Activated T-cell treated with anti-CD3 and anti-CD28 coated beads for 24 hours (primary cell): Measurements from ENCODE around the gene USP17L30.
"Not testable (repeated sequence)": the region's sequence is repeated elsewhere in the genome, so short reads cannot be mapped to it uniquely, and the experiment has no call there.

Experiments
- DNase-seq: peaks from one replicate; pipeline ENCODE4 v3.0.0-alpha.2; 2020; ENCODE audit warnings: low read depth

USP17L30 gene, protein sequence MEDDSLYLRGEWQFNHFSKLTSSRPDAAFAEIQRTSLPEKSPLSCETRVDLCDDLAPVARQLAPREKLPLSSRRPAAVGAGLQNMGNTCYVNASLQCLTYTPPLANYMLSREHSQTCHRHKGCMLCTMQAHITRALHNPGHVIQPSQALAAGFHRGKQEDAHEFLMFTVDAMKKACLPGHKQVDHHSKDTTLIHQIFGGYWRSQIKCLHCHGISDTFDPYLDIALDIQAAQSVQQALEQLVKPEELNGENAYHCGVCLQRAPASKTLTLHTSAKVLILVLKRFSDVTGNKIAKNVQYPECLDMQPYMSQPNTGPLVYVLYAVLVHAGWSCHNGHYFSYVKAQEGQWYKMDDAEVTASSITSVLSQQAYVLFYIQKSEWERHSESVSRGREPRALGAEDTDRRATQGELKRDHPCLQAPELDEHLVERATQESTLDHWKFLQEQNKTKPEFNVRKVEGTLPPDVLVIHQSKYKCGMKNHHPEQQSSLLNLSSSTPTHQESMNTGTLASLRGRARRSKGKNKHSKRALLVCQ

DNA sequence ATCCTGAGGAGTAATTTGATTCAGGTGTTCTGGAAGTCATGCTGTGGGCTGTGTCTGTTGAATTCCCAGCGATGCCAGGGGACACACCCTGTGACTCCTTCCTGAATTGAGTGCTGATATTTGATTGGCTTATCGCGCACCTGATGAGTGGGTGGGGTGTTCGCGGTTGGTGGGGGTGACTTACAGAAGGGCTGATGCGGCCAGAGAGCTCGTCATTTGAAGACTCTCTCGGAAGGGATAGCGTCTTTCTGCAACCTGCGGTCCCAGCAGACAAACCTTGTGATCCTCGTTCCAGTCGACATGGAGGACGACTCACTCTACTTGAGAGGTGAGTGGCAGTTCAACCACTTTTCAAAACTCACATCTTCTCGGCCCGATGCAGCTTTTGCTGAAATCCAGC lies at the start of gene USP17L30:
Gene USP17L30, plus strand, starts transcription at position 301 of the 400 bp plus-strand sequence. Its CDS starts 0 bp downstream, at position 301.
- not testable (repeated sequence) for DNase-seq

GRCh38 chr4:9324191-9324590 lies 38.7 kb upstream of the USP17L30 start:
- not testable (repeated sequence) for DNase-seq

DNA sequence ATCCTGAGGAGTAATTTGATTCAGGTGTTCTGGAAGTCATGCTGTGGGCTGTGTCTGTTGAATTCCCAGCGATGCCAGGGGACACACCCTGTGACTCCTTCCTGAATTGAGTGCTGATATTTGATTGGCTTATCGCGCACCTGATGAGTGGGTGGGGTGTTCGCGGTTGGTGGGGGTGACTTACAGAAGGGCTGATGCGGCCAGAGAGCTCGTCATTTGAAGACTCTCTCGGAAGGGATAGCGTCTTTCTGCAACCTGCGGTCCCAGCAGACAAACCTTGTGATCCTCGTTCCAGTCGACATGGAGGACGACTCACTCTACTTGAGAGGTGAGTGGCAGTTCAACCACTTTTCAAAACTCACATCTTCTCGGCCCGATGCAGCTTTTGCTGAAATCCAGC lies 38.1 kb upstream of the USP17L30 start, which contains the start of gene USP17L24:
Gene USP17L24, plus strand, starts transcription at position 301 of the 400 bp plus-strand sequence. Its CDS starts 0 bp downstream, at position 301.
- DNase-seq: not testable (repeated sequence)

- DNase-seq: not testable (repeated sequence)
These were observed 33.3 kb upstream of the USP17L30 start, which contains the start of gene USP17L25 for GRCh38 chr4:9329611-9330010. Gene USP17L25 (plus strand): TSS chr4:9329911. CDS start chr4:9329911, 0 bp downstream.

DNA sequence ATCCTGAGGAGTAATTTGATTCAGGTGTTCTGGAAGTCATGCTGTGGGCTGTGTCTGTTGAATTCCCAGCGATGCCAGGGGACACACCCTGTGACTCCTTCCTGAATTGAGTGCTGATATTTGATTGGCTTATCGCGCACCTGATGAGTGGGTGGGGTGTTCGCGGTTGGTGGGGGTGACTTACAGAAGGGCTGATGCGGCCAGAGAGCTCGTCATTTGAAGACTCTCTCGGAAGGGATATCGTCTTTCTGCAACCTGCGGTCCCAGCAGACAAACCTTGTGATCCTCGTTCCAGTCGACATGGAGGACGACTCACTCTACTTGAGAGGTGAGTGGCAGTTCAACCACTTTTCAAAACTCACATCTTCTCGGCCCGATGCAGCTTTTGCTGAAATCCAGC lies 28.6 kb upstream of the USP17L30 start, which contains the start of gene USP17L26:
Gene USP17L26, plus strand, starts transcription at position 301 of the 400 bp plus-strand sequence. Its CDS starts 0 bp downstream, at position 301.
- DNase-seq: not testable (repeated sequence)

DNA sequence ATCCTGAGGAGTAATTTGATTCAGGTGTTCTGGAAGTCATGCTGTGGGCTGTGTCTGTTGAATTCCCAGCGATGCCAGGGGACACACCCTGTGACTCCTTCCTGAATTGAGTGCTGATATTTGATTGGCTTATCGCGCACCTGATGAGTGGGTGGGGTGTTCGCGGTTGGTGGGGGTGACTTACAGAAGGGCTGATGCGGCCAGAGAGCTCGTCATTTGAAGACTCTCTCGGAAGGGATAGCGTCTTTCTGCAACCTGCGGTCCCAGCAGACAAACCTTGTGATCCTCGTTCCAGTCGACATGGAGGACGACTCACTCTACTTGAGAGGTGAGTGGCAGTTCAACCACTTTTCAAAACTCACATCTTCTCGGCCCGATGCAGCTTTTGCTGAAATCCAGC lies 23.8 kb upstream of the USP17L30 start, which contains the start of gene USP17L5:
Gene USP17L5, plus strand, starts transcription at position 301 of the 400 bp plus-strand sequence. Its CDS starts 0 bp downstream, at position 301.
- DNase-seq: not testable (repeated sequence)

DNA sequence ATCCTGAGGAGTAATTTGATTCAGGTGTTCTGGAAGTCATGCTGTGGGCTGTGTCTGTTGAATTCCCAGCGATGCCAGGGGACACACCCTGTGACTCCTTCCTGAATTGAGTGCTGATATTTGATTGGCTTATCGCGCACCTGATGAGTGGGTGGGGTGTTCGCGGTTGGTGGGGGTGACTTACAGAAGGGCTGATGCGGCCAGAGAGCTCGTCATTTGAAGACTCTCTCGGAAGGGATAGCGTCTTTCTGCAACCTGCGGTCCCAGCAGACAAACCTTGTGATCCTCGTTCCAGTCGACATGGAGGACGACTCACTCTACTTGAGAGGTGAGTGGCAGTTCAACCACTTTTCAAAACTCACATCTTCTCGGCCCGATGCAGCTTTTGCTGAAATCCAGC lies 19.1 kb upstream of the USP17L30 start, which contains the start of gene USP17L27:
Gene USP17L27, plus strand, starts transcription at position 301 of the 400 bp plus-strand sequence. Its CDS starts 0 bp downstream, at position 301.
- DNase-seq: not testable (repeated sequence)

- not testable (repeated sequence) for DNase-seq
These were observed 14.3 kb upstream of the USP17L30 start, which contains the start of gene USP17L28 for GRCh38 chr4:9348593-9348992. Gene USP17L28 (plus strand): TSS chr4:9348893. CDS start chr4:9348893, 0 bp downstream.

GRCh38 chr4:9350866-9351265 lies 12.1 kb upstream of the USP17L30 start:
- DNase-seq: not testable (repeated sequence)

DNA sequence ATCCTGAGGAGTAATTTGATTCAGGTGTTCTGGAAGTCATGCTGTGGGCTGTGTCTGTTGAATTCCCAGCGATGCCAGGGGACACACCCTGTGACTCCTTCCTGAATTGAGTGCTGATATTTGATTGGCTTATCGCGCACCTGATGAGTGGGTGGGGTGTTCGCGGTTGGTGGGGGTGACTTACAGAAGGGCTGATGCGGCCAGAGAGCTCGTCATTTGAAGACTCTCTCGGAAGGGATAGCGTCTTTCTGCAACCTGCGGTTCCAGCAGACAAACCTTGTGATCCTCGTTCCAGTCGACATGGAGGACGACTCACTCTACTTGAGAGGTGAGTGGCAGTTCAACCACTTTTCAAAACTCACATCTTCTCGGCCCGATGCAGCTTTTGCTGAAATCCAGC lies 9.6 kb upstream of the USP17L30 start, which contains the start of gene USP17L29:
Gene USP17L29, plus strand, starts transcription at position 301 of the 400 bp plus-strand sequence. Its CDS starts 0 bp downstream, at position 301.
- not testable (repeated sequence) for DNase-seq

GRCh38 chr4:9379881-9380280 lies 17.0 kb downstream of the USP17L30 start:
- DNase-seq: not testable (repeated sequence)

- DNase-seq: peak; percentile 47
These were observed 18.1 kb downstream of the USP17L30 start for GRCh38 chr4:9381012-9381534.

- no peak for DNase-seq
These were observed 21.2 kb downstream of the USP17L30 start for GRCh38 chr4:9384126-9384525.

- not testable (repeated sequence) for DNase-seq
These were observed 26.1 kb downstream of the USP17L30 start for GRCh38 chr4:9389001-9389400.

DNA sequence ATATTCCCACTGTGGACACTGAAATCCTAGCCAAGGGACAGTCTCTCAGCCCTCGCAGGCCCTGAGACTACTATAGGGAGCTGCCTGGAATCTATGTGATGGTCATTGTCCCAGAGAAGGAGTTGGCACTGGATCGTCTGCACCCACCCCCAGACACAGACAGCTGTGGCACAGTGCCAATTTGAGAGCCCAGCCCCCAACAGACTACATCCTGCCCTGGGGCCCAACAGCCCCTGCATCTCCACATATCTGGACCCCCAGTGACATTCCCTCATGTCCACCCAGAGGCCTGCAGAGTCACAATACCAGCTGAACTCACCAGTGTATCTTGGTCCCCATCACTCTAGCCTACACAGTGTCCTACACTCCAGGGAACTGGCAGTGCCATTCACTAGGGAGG lies 42.8 kb downstream of the USP17L30 start:
- not testable (repeated sequence) for DNase-seq

GRCh38 chr4:9406491-9406890 lies 43.6 kb downstream of the USP17L30 start:
- not testable (repeated sequence) for DNase-seq

DNA sequence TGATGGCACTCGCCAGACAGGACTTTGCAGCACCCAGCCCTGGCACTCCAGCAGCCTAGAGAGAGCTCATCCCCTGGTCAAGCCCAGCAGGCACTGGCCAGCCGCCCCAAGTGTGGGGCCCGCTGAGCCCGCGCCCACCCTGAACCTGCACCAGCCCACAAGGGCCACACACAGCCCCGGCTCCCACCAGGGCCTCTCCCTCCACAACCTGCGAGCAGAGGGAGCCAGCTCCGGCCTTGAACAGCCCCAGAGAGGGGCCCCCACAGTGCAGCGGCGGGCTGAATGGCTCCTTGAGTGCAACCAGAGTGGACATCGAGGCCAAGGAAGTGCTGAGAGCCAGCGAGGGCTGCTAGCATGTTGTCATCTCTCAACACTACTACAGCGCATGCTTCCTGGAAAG lies 46.9 kb downstream of the USP17L30 start:
- DNase-seq: no peak
